HepG2 (cell line): ENCODE measurements around the gene STK39. TPM values are rescaled to one million over a fixed set of nuclear protein-coding genes. Genes with fewer than 3 reads are reported as not detected.

Experiments
- ARID4A ChIP-seq: sonication (generic); formaldehyde crosslinking; IDR thresholded peaks from 2 replicates; pipeline ENCODE4 v1.5.0; 2020; ENCODE audit warnings: mild to moderate bottlenecking, missing genetic modification reagents, borderline replicate concordance
- HES4 ChIP-seq: sonication (generic); formaldehyde crosslinking; IDR thresholded peaks from 2 replicates; pipeline ENCODE4 v1.9.0; 2021; ENCODE audit warnings: mild to moderate bottlenecking, missing genetic modification reagents, borderline replicate concordance
- PHF8 ChIP-seq: sonication (generic); formaldehyde crosslinking; IDR thresholded peaks from 2 replicates; pipeline ENCODE4 v1.5.0; 2020; ENCODE audit warnings: missing genetic modification reagents
- POLR2AphosphoS2 ChIP-seq: IDR thresholded peaks from 2 replicates; pipeline ENCODE4 v1.6.1; 2011; ENCODE audit warnings: low read depth, low read length, improper control_type of control experiment
- ZBTB10 ChIP-seq: sonication (generic); formaldehyde crosslinking; IDR thresholded peaks from 2 replicates; pipeline ENCODE4 v1.4.0; 2020; ENCODE audit warnings: missing genetic modification reagents, borderline replicate concordance
- ZNF326 ChIP-seq: sonication (generic); formaldehyde crosslinking; IDR thresholded peaks from 2 replicates; pipeline ENCODE4 v1.4.0; 2020; ENCODE audit warnings: missing genetic modification reagents, borderline replicate concordance
- ZNF577 ChIP-seq: sonication (generic); formaldehyde crosslinking; IDR thresholded peaks from 2 replicates; pipeline ENCODE4 v1.4.0; 2020; ENCODE audit warnings: mild to moderate bottlenecking, low read depth, missing genetic modification reagents, borderline replicate concordance
- polyA plus RNA-seq, 8 experiments: library from polyadenylated mRNA; depleted of rRNA in 3 of 8; stranded (reverse) in 7 of 8; unstranded in 1 of 8; fragments of >200 nt; fragmentation: Illumina TruSeq in 4 of 8; extraction: Trizol in 4 of 8; gene quantifications; 2 replicates each; pipeline versions ENCODE4 v1.2.1 to v1.2.3, GENCODE V29; 2011 to 2016; ENCODE audit warnings: low read depth in 4 of 8, missing spikeins in 1 of 8, mixed read lengths in 1 of 8; ENCODE audit not compliant: insufficient read depth in 1 of 8
- total RNA-seq, 5 experiments: library from RNA; depleted of rRNA; stranded (reverse); fragments of >200 nt; fragmentation: Illumina TruSeq; extraction: Trizol; gene quantifications; 2 replicates each; pipeline ENCODE4 v1.2.3, GENCODE V29; 2016; ENCODE audit warnings: low read depth in 1 of 5

The STK39 gene
- total and polyA plus RNA-seq, 2 of the 13 experiments (the other 11 are each of a cell fraction or from before 2014, with no cell fraction given): 27.3 to 38.4 TPM

- TF ChIP-seq ZNF577 (no peak), ZNF326 (CRISPR knock-in tag) (no peak), PHF8 (no peak), ZBTB10 (no peak), POLR2AphosphoS2 (no peak), ARID4A (CRISPR knock-in tag) (no peak), HES4 (CRISPR knock-in tag) (no peak)
Measured at GRCh38 chr2:168086851-168087250, 160.5 kb downstream of the STK39 start (continued).
